ENCODE data around the gene PDGFA. TPM values are rescaled to one million over a fixed set of nuclear protein-coding genes. Genes with fewer than 3 reads are reported as not detected.

PDGFA gene
- total and polyA plus RNA-seq, 11 donors: 11.8 to 50.9 (median 20.3) TPM

DNA sequence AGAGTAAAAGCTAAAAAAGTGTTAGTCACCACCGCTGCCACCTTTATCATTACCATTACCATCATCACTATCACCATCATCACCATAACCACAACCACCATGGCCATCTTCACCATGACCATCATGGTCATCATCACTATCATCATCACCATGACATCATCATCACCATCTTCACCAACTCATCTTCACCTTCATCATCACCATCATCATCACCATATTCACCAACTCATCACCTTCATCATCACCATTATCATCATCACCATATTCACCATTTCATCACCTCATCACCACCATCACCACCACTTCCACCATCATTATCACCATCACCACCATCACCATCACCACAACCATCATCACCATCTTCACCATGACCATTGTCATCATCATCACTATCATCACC lies 46.5 kb upstream of the PDGFA start:
- Histone ChIP-seq H3K4me3 (no peak overlapping the region), H3K27me3 (no peaks in the 10 kb centered on the region), H3K36me3 (no peaks in the 10 kb centered on the region), H3K4me1 (peaks cover 0 to 40% (median 19%) of the 10 kb centered on the region in 12 donors), H3K9me3 (no peaks in the 10 kb centered on the region), H3K27ac (no peak overlapping the region)
- 100% methylated on average over 1 of the region's 1 CpG for WGBS, 4 donors
- no peak for DNase-seq
- intact Hi-C loops (cut with DNase I): no loop called here
- ATAC-seq: no peak
- TF ChIP-seq, protein P1, sequence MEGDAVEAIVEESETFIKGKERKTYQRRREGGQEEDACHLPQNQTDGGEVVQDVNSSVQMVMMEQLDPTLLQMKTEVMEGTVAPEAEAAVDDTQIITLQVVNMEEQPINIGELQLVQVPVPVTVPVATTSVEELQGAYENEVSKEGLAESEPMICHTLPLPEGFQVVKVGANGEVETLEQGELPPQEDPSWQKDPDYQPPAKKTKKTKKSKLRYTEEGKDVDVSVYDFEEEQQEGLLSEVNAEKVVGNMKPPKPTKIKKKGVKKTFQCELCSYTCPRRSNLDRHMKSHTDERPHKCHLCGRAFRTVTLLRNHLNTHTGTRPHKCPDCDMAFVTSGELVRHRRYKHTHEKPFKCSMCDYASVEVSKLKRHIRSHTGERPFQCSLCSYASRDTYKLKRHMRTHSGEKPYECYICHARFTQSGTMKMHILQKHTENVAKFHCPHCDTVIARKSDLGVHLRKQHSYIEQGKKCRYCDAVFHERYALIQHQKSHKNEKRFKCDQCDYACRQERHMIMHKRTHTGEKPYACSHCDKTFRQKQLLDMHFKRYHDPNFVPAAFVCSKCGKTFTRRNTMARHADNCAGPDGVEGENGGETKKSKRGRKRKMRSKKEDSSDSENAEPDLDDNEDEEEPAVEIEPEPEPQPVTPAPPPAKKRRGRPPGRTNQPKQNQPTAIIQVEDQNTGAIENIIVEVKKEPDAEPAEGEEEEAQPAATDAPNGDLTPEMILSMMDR (IDR thresholded peaks at IDR 0.05): no peak
- TF ChIP-seq POLR2A (IDR thresholded peaks at IDR 0.05): no peak

DNA sequence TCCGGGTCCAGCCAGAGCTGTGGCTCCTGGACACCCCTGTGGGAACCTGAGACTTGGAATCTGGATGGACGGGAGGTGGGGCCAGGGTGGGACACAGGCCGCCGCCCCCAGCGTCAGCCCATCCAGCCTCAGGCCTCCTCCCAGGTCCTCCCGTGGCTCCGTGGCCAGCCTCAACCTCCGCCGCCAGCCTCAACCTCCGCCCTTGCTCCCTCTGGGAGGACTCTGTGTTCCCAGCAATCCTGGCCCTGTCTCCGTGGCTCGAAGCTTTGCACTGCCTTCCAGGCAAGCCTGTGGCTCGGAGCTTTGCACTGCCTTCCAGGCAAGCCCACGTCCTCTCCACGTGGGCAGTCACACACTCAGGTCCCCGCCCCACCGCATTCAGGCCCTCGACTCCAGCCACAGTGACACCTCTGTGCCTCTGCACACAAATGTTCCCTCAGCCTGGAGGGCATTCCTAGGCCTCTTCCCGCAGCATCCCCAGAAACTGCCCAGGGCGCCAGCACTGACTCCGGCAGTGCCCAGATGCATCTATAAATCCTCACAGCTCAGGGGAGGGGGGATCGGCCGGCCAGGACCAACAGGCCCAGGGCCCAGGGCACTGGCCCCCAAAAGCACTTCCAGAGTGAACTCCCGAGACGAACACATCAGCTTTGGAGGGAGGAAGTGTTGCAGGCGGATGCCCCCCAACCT lies 44.7 kb upstream of the PDGFA start:
- intact Hi-C loops (cut with DNase I): loop anchor here in 1 of 10 donors (5.0 kb wide), 1 partner anchor 33 kb away; no protein-coding TSS in a partner anchor
- Histone ChIP-seq H3K27ac (no peak overlapping the region), H3K4me3 (no peak overlapping the region), H3K9me3 (no peaks in the 10 kb centered on the region), H3K36me3 (no peaks in the 10 kb centered on the region), H3K4me1 (peaks cover 0 to 34% (median 18%) of the 10 kb centered on the region in 12 donors), H3K27me3 (no peaks in the 10 kb centered on the region)
- 83 to 91% (median 87%) methylated on average over 25 to 26 of the region's 26 CpGs for WGBS, 4 donors
- TF ChIP-seq, protein P1 (IDR thresholded peaks at IDR 0.05): no peak
- no peak for TF ChIP-seq POLR2A (IDR thresholded peaks at IDR 0.05)
- ATAC-seq: peak in 2 of 4 donors; percentile 10 to 19
- peak in 1 of 5 donors; percentile 24 for DNase-seq

DNA sequence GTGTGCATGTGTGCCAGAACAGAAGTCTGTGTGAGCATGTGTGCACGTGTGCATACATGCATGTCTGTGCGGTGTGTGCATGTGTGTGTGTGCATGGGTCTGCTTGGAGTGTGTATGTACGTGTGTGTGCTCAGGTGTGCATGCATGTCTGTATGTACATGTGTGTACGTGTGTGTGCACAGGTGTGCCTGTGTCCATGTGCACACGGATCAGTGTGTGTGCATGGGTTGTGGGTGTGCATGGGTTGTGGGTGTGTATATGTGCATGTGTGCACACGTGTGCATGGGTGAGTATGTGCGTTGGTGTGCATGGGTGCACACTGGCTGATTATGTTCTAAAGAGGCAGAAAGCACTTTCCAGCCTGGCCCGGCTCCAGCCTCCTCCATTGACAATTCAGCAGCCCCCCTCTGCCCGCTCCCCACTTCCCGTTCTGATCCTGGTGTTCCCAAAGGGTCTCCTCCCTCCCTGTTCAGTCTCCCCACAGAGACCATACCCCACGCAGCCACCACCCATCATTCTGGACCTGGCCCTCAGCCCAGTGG lies 44.1 kb upstream of the PDGFA start:
- DNase-seq (no peak), ATAC-seq (no peak)
- Histone ChIP-seq H3K4me3 (no peak overlapping the region), H3K4me1 (peaks cover 0 to 30% (median 13%) of the 10 kb centered on the region in 12 donors), H3K27ac (no peak overlapping the region), H3K36me3 (no peaks in the 10 kb centered on the region), H3K27me3 (no peaks in the 10 kb centered on the region), H3K9me3 (no peaks in the 10 kb centered on the region)
- intact Hi-C loops (cut with DNase I): loop anchor here in 1 of 10 donors (5.0 kb wide), 1 partner anchor 34 kb away; no protein-coding TSS in a partner anchor
- WGBS, 4 donors: 89 to 91% (median 91%) methylated on average over 11 of the region's 11 CpGs
- TF ChIP-seq POLR2A (IDR thresholded peaks at IDR 0.05): no peak
- TF ChIP-seq, protein P1 (IDR thresholded peaks at IDR 0.05): no peak

DNA sequence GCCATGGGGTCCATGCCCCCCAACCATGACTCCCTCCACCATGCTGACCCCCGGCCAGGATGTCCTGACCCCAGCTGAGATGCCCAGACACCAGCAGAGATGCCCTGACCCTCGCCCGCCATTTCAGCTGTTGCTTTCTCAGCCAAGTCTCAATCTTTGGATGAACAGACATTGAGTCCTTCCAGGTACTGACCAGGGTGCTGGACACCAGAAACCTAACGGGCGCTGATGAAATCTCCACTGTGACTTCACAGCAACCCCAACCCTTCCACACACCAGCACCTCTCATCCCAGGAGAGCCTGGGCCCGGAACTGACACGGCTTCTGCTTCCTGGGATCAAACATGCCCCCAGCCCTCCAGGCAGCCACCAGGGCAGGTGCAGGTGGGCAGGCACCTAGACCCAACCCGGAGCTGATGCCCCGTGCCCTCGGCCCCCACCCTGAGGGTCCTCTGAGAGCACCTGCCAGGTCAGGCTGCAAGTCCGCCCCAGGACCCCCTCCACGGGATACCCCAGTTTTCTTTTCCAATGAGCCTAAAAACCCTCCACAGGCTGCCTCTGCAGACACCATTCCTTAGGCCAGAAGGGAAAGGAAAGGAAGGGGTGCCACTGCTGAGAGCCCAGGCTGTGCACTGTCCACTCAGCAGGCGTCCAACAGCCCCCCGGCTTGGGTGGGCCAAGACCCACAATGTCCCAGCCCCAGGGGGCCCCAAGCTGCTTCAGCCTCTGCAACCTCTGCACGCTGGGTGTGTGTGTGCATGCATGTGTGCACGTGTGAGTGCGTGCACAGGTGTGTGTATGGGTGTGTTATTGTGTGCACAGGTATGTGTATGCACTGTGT lies 43.4 kb upstream of the PDGFA start:
- peak in 1 of 5 donors; percentile 12 for DNase-seq

More for the DNA sequence above, 43.4 kb upstream of the PDGFA start:
- intact Hi-C loops (cut with DNase I): loop anchor here in 1 of 10 donors (5.0 kb wide), 1 partner anchor 34 kb away; no protein-coding TSS in a partner anchor
- 94 to 97% (median 96%) methylated on average over 12 to 17 of the region's 17 CpGs for WGBS, 4 donors
- no peak for ATAC-seq
- no peak overlapping the region for H3K4me3 ChIP-seq
- H3K36me3 ChIP-seq: no peaks in the 10 kb centered on the region
- no peak overlapping the region for H3K27ac ChIP-seq
- H3K4me1 ChIP-seq: peaks cover 0 to 30% (median 7%) of the 10 kb centered on the region in 12 donors
- H3K27me3 ChIP-seq: no peaks in the 10 kb centered on the region
- no peak for TF ChIP-seq POLR2A (IDR thresholded peaks at IDR 0.05)
- TF ChIP-seq, protein P1 (IDR thresholded peaks at IDR 0.05): no peak
- no peaks in the 10 kb centered on the region for H3K9me3 ChIP-seq
